ENCODE data around the gene AREG. TPM values are rescaled to one million over a fixed set of nuclear protein-coding genes. Genes with fewer than 3 reads are reported as not detected.

Gene AREG
- total and polyA plus RNA-seq, 2 experiments from 2014 or later: 128 to 129 TPM

GRCh38 chr4:74423104-74423503, 21.8 kb upstream of the AREG start:
- Histone ChIP-seq H2AFZ (no peak overlapping the region), H4K20me1 (ENCODE audit: insufficient read depth, poor library complexity, severe bottlenecking) (no peaks in the 10 kb centered on the region), H3K27me3 (no peaks in the 10 kb centered on the region), H3K4me1 (ENCODE audit: insufficient read depth) (no peaks in the 10 kb centered on the region), H3K27ac (peak overlapping the region; percentile 27), H3K79me2 (no peaks in the 10 kb centered on the region), H3K36me3 (replicated peaks; ENCODE audit: insufficient read depth, low read depth) (no peaks in the 10 kb centered on the region), H3K9me2 (replicated peaks; ENCODE audit: insufficient read depth) (no peaks in the 10 kb centered on the region), H3K4me2 (no peak overlapping the region), H3K9me3 (ENCODE audit: low read depth) (no peaks in the 10 kb centered on the region), H3K4me3 (no peak overlapping the region)
- TF ChIP-seq EZH2 (IDR thresholded peaks at IDR 0.05; ENCODE audit: borderline replicate concordance) (no peak), EZH2phosphoT487 (IDR thresholded peaks at IDR 0.05; ENCODE audit: low read depth, severe bottlenecking, unreplicated experiment) (no peak), CTCF (IDR thresholded peaks at IDR 0.05; ENCODE audit: poor library complexity) (no peak)
- 50% methylated on average over 1 of the region's 1 CpG for WGBS (ENCODE audit: low lambda C conversion rate, missing lambda C conversion rate)
- peak; percentile 65 for DNase-seq (ENCODE audit: low spot score)

- no peak for TF ChIP-seq EZH2 (IDR thresholded peaks at IDR 0.05; ENCODE audit: borderline replicate concordance)
- no peak for TF ChIP-seq EZH2phosphoT487 (IDR thresholded peaks at IDR 0.05; ENCODE audit: low read depth, severe bottlenecking, unreplicated experiment)
- no peak for TF ChIP-seq CTCF (IDR thresholded peaks at IDR 0.05; ENCODE audit: poor library complexity)
- no peak overlapping the region for H3K4me2 ChIP-seq
These were observed 20.8 kb upstream of the AREG start for GRCh38 chr4:74424111-74424510.

GRCh38 chr4:74426101-74426500, 18.8 kb upstream of the AREG start:
- no peaks in the 10 kb centered on the region for H3K27me3 ChIP-seq
- H3K9me2 ChIP-seq (replicated peaks; ENCODE audit: insufficient read depth): no peaks in the 10 kb centered on the region
- H3K4me3 ChIP-seq: no peak overlapping the region
- no peaks in the 10 kb centered on the region for H3K36me3 ChIP-seq (replicated peaks; ENCODE audit: insufficient read depth, low read depth)
- DNase-seq (ENCODE audit: low spot score): no peak
- H4K20me1 ChIP-seq (ENCODE audit: insufficient read depth, poor library complexity, severe bottlenecking): no peaks in the 10 kb centered on the region
- TF ChIP-seq EZH2phosphoT487 (IDR thresholded peaks at IDR 0.05; ENCODE audit: low read depth, severe bottlenecking, unreplicated experiment) (no peak), CTCF (IDR thresholded peaks at IDR 0.05; ENCODE audit: poor library complexity) (no peak), EZH2 (IDR thresholded peaks at IDR 0.05; ENCODE audit: borderline replicate concordance) (no peak)
- H2AFZ ChIP-seq: no peak overlapping the region
- no peaks in the 10 kb centered on the region for H3K4me1 ChIP-seq (ENCODE audit: insufficient read depth)
- 76% methylated on average over 1 of the region's 1 CpG for WGBS (ENCODE audit: low lambda C conversion rate, missing lambda C conversion rate)
- no peak overlapping the region for H3K27ac ChIP-seq
- H3K9me3 ChIP-seq (ENCODE audit: low read depth): no peaks in the 10 kb centered on the region
- H3K4me2 ChIP-seq: no peak overlapping the region
- H3K79me2 ChIP-seq: no peaks in the 10 kb centered on the region

More at GRCh38 chr4:74424111-74424510, 20.8 kb upstream of the AREG start:
- Histone ChIP-seq H3K27ac (no peak overlapping the region), H2AFZ (no peak overlapping the region), H4K20me1 (ENCODE audit: insufficient read depth, poor library complexity, severe bottlenecking) (no peaks in the 10 kb centered on the region), H3K9me2 (replicated peaks; ENCODE audit: insufficient read depth) (no peaks in the 10 kb centered on the region), H3K4me3 (no peak overlapping the region), H3K79me2 (no peaks in the 10 kb centered on the region), H3K4me1 (ENCODE audit: insufficient read depth) (no peaks in the 10 kb centered on the region), H3K36me3 (replicated peaks; ENCODE audit: insufficient read depth, low read depth) (no peaks in the 10 kb centered on the region), H3K9me3 (ENCODE audit: low read depth) (no peaks in the 10 kb centered on the region), H3K27me3 (no peaks in the 10 kb centered on the region)
- DNase-seq (ENCODE audit: low spot score): no peak
- WGBS (ENCODE audit: low lambda C conversion rate, missing lambda C conversion rate): 96% methylated on average over 2 of the region's 2 CpGs

GRCh38 chr4:74428276-74428675, 16.7 kb upstream of the AREG start:
- no peak overlapping the region for H2AFZ ChIP-seq
- TF ChIP-seq EZH2 (IDR thresholded peaks at IDR 0.05; ENCODE audit: borderline replicate concordance): no peak
- TF ChIP-seq EZH2phosphoT487 (IDR thresholded peaks at IDR 0.05; ENCODE audit: low read depth, severe bottlenecking, unreplicated experiment): no peak
- no peak for TF ChIP-seq CTCF (IDR thresholded peaks at IDR 0.05; ENCODE audit: poor library complexity)
- DNase-seq (ENCODE audit: low spot score): no peak
- no peak overlapping the region for H3K4me3 ChIP-seq
- no peaks in the 10 kb centered on the region for H4K20me1 ChIP-seq (ENCODE audit: insufficient read depth, poor library complexity, severe bottlenecking)
- H3K27me3 ChIP-seq: no peaks in the 10 kb centered on the region
- no peaks in the 10 kb centered on the region for H3K36me3 ChIP-seq (replicated peaks; ENCODE audit: insufficient read depth, low read depth)
- no peak overlapping the region for H3K4me2 ChIP-seq
- no peaks in the 10 kb centered on the region for H3K9me3 ChIP-seq (ENCODE audit: low read depth)
- no peak overlapping the region for H3K27ac ChIP-seq
- no peaks in the 10 kb centered on the region for H3K79me2 ChIP-seq
- H3K9me2 ChIP-seq (replicated peaks; ENCODE audit: insufficient read depth): no peaks in the 10 kb centered on the region
- H3K4me1 ChIP-seq (ENCODE audit: insufficient read depth): no peaks in the 10 kb centered on the region
